ENCODE measurements around the gene TSC22D2.

GRCh38 chr3:150408221-150409124, at the start of gene TSC22D2:
- no peak for TF ChIP-seq CTCF (IDR thresholded peaks at IDR 0.05; ENCODE audit: low read depth, low read length, poor library complexity, severe bottlenecking)
- no peak for TF ChIP-seq EZH2phosphoT487 (IDR thresholded peaks at IDR 0.05; ENCODE audit: borderline replicate concordance, low read length)

Data from DOHH2 (cell line).